Glutamatergic neuron (in vitro differentiated cells): Measurements from ENCODE around the gene SPATA20. TPM values are rescaled to one million over a fixed set of nuclear protein-coding genes. Genes with fewer than 3 reads are reported as not detected.
A peak's percentile ranks its signal among the peaks of the same experiment; 100 is the strongest.

ENCODE experiments used
- DNase-seq: peaks from one replicate; pipeline ENCODE4 v3.0.0; 2022
- H3K27ac Mint-ChIP-seq: one replicate; pipeline ENCODE4 v1.8.0; 2020; ENCODE audit warnings: mild to moderate bottlenecking, mixed read lengths, inconsistent platforms; ENCODE audit not compliant: unreplicated experiment
- H3K27me3 Mint-ChIP-seq: one replicate; pipeline ENCODE4 v1.8.0; 2020; ENCODE audit warnings: mild to moderate bottlenecking, moderate library complexity, mixed read lengths, inconsistent platforms; ENCODE audit not compliant: unreplicated experiment
- H3K36me3 Mint-ChIP-seq: one replicate; pipeline ENCODE4 v1.8.0; 2020; ENCODE audit warnings: mild to moderate bottlenecking, mixed read lengths, inconsistent platforms; ENCODE audit not compliant: unreplicated experiment
- H3K4me1 Mint-ChIP-seq: one replicate; pipeline ENCODE4 v1.8.0; 2020; ENCODE audit warnings: mild to moderate bottlenecking, low read depth, mixed read lengths, inconsistent platforms; ENCODE audit not compliant: unreplicated experiment
- H3K4me3 Mint-ChIP-seq: one replicate; pipeline ENCODE4 v1.8.0; 2020; ENCODE audit warnings: mild to moderate bottlenecking, mixed read lengths, inconsistent platforms; ENCODE audit not compliant: unreplicated experiment
- H3K9me3 Mint-ChIP-seq: one replicate; pipeline ENCODE4 v1.8.0; 2020; ENCODE audit warnings: mild to moderate bottlenecking, moderate library complexity, mixed read lengths, inconsistent platforms; ENCODE audit not compliant: unreplicated experiment
- CTCF ChIP-seq: fragments of 200-600 bp; sonication (generic); IDR thresholded peaks from one replicate; pipeline ENCODE4 v1.5.0; 2021; ENCODE audit not compliant: partially characterized antibody, unreplicated experiment
- total RNA-seq: library from RNA; stranded (reverse); fragmentation: NEBNext Ultra II Directional; extraction: Animal tissue kit (Norgen Biotek cat#: 25700); gene quantifications from one replicate; pipeline ENCODE4 v1.2.1, GENCODE V29; 2021; ENCODE audit not compliant: unreplicated experiment

Gene SPATA20
- total RNA-seq, 1 donor from 2014 or later: 14.0 TPM

DNA sequence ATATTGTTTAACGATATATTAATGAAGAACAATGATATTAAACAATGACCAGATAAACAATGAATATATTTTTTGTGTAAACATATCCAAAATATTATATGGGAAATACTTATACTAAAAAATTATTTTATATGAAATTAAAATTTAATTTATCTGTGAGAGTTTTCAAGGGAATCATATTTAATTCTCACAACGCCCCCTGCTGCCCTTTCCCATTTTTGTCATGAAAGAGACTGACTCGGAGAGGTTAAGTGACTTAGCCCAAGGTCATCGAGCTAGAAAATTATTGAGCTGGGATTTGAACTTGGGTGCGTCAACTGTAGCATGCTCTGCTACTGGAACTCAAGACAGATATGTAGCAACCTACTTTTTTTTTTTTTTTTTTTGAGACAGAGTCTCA, 45.9 kb upstream of the SPATA20 start:
- Mint-ChIP-seq H3K4me3 (no peak overlapping the region), H3K9me3 (peaks cover 4% of the 10 kb centered on the region), H3K4me1 (no peaks in the 10 kb centered on the region), H3K27me3 (peaks cover 5% of the 10 kb centered on the region), H3K27ac (no peak overlapping the region), H3K36me3 (no peaks in the 10 kb centered on the region)
- peak; percentile 72 for TF ChIP-seq CTCF
- peak; percentile 49 for DNase-seq

- no peak for DNase-seq
- Mint-ChIP-seq H3K27me3 (peaks cover 6% of the 10 kb centered on the region), H3K27ac (no peak overlapping the region), H3K9me3 (peaks cover 4% of the 10 kb centered on the region), H3K36me3 (no peaks in the 10 kb centered on the region), H3K4me3 (no peak overlapping the region), H3K4me1 (no peaks in the 10 kb centered on the region)
- TF ChIP-seq CTCF: no peak
These were observed 44.5 kb upstream of the SPATA20 start for GRCh38 chr17:50502301-50502990.

- H3K4me3 Mint-ChIP-seq: no peak overlapping the region
- no peaks in the 10 kb centered on the region for H3K36me3 Mint-ChIP-seq
- H3K27me3 Mint-ChIP-seq: peaks cover 12% of the 10 kb centered on the region
- no peaks in the 10 kb centered on the region for H3K4me1 Mint-ChIP-seq
- peaks cover 7% of the 10 kb centered on the region for H3K9me3 Mint-ChIP-seq
- H3K27ac Mint-ChIP-seq: no peak overlapping the region
- DNase-seq: no peak
- TF ChIP-seq CTCF: no peak
These were observed 41.3 kb upstream of the SPATA20 start for GRCh38 chr17:50505591-50506130.

- Mint-ChIP-seq H3K36me3 (no peaks in the 10 kb centered on the region), H3K4me1 (peaks cover 5% of the 10 kb centered on the region), H3K27ac (peak overlapping the region; percentile 22), H3K4me3 (peak overlapping the region; percentile 59), H3K27me3 (peaks cover 12% of the 10 kb centered on the region), H3K9me3 (peaks cover 7% of the 10 kb centered on the region)
- no peak for DNase-seq
- TF ChIP-seq CTCF: no peak
These were observed 40.7 kb upstream of the SPATA20 start for GRCh38 chr17:50506298-50506697.

DNA sequence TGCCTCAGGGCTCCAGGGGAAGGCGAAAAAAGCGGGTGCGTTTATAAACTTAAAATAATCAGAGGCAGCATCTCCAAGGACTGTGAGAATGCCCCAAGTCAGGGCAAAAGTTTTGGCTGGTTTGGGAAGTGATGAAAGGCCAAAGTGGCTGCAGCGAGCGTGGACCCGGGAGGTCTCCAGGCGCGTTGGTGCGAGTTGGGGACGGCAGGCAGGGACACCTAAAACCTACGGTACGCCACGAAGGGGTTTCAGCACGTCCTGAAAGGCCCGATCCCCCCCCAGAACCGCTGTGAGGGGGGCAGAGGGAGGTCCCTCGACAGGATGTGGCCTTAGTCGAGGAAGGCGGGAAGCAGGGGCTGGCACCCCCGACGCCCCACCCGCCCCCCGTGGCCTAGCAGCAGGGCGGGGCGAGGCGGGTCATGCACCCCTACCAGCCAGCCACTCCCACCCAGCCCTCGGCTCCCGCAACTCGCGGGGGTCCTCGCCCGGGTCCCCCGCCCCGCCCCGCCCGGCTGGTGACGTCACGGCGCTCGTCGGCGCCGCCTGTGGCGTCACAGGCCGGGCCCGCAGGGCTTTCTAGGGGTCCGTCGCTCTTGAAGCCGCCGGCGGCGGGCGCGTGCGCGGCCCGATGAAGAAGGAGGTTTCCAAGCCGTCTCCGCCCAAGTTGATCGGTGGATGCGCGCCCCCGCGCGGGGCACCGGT, 39.0 kb upstream of the SPATA20 start, which contains the start of gene MYCBPAP:
Gene MYCBPAP (plus strand): TSS at position 569 of the 702 bp plus-strand sequence. CDS start 236 bp downstream, outside the sequence.
- Mint-ChIP-seq H3K4me1 (peaks cover 10% of the 10 kb centered on the region), H3K27ac (peak within 1 kb of the TSS; percentile 82), H3K27me3 (peaks cover 12% of the 10 kb centered on the region)

More for the DNA sequence above, 39.0 kb upstream of the SPATA20 start, which contains the start of gene MYCBPAP:
- TF ChIP-seq CTCF: no peak
- peaks cover 6% of the 10 kb centered on the region for H3K9me3 Mint-ChIP-seq
- DNase-seq: peak; percentile 85
- H3K36me3 Mint-ChIP-seq: no peaks in the 10 kb centered on the region
- peak within 1 kb of the TSS; percentile 93 for H3K4me3 Mint-ChIP-seq
